ENCODE data around the gene MPO.

Gene MPO

DNA sequence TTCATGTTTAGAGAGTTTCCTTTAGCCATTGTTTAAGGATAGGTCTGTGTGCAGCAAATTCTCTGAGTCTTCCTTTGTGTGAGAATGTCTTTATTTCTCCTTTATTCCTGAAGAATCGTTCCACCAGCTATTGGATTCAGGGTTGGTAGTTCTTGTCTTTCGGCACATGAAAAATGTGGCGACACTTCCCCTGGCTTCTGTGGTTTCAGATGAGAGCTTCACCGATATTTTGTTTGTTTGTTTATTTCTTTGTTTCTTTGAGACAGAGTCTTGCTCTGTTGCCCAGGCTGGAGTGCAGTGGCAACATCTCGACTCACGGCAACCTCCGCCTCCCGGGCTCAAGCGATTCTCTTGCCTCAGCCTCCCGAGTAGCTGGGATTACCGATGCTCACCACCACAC, 18.6 kb downstream of the MPO start:
- DNase-seq = no peak

DNA sequence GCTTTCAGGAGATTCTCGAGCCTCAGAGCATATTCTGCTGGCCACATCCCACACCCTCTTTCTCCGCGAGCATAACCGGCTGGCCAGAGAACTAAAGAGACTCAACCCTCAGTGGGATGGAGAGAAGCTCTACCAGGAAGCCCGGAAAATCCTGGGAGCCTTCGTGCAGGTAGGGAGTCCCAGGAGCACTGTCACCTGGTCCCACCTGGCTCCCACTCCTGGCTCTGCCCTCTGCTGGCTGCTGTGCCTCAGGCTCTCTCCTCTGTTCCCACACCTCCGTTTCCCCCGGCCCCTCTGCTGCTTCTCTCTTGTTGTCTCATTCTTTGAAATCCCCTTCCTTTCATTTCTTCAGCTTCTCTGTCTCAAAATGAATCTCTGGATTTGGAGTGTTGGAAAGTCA, 25.9 kb downstream of the MPO start:
- DNase-seq = no peak

DNA sequence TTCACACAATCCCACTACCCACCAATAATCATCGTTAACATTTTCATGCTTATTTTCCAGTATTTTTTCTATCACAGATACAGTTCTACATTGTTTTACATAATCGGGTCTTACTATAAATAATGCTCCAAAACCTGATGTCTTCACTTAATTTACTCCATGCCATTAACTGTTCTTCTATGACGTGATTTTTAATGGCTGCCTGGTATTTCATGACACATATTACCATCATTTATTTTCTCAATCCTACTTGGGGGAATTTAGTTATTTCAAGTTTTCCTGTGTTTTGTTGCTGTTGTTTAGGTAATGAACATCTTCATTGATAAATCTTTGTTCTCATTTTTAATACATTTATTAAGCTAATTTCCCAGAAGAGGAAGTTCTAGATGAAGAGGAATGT, 27.7 kb downstream of the MPO start:
- no peak for DNase-seq

DNA sequence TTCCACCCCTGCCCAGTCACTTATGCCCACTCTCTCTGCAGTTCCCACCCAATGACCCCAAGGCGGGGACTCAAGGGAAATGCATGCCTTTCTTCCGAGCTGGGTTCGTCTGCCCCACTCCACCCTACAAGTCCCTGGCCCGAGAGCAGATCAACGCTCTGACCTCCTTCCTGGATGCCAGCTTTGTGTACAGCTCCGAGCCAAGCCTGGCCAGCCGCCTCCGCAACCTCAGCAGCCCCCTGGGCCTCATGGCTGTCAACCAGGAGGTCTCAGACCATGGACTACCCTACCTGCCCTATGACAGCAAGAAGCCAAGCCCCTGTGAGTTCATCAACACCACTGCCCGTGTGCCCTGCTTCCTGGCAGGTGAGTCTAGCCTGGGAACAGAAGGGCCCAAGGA, 28.6 kb downstream of the MPO start:
- DNase-seq = no peak

DNA sequence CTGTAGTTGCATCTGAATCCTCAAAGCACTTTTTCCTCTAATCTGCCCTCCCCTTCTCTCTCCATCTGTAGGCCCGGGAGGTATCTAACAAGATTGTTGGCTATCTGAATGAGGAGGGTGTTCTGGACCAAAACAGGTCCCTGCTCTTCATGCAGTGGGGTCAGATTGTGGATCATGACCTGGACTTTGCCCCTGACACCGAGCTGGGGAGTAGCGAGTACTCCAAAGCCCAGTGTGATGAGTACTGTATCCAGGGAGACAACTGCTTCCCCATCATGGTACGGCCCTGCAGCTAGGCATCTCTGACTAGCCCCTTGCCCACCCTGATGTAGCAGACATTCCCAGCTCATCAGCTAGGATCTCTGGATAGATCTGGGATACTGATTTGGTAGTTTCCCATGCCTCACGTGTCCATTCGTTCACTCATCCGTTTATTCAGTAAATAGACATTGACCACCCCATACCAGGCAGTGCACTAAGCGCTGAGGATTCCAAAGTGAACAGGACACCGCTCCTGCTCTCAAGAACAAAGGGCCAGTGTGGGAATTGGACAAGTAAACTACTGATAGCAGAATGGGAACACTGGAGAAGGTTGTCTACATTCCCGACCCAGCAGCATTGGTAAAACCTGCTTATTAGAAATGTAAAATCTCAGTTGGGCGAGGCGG, 30.3 kb downstream of the MPO start:
- DNase-seq = no peak

DNA sequence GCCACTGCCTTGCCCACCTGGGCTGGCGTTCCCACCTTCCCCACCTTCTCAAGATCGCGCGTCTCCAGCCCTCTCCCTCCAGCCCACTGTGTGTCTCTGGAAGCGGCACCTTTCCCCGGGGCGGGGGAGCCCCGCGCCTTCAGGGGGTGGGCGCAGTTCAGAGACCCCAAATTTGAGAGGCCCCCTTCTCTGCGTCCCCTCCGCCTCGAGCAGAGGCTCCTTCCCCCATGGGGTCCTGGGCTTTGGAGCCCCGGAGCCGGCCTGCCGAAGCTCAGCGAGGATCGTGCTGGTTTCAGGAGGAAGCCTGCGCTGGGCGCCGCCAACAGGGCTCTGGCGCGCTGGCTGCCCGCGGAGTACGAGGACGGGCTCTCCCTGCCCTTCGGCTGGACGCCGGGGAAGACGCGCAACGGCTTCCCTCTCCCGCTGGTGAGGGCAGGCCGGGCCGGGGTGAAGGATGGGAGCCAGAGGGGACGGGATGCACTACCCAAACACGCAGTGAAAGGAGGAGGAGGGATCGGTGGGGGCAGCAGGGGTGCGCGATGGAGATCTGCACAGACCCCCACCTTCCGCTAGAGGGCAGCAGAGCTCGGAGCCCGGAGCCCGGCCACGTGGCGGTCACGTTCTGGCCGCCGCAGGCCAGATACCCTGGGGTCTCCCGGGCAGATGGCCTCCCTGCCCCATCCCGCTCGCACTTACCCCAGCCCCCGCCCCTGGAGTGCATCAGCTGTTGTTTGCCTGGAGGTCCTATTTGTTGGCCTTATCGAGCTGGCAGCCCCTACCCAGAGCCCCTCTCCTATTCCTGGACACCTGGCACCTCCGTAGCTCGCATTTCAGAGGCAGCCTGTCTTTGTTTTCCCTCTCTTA, 31.2 kb downstream of the MPO start:
- DNase-seq = peak; percentile 40 to 68 (median 59)

DNA sequence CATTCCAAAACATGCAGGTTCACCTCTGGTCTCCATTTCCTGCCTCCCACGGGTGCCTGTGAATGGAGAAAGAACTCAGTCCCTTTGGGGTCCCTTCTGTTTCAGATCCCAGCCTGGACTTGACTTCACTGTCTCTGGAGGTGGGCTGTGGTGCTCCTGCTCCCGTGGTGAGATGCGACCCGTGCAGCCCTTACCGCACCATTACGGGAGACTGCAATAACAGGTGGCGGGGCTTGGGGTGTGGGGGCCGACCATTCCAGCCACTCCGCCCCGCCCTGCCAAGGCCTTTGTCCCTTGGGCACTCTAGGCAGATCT, 31.8 kb downstream of the MPO start:
- no peak for DNase-seq

DNA sequence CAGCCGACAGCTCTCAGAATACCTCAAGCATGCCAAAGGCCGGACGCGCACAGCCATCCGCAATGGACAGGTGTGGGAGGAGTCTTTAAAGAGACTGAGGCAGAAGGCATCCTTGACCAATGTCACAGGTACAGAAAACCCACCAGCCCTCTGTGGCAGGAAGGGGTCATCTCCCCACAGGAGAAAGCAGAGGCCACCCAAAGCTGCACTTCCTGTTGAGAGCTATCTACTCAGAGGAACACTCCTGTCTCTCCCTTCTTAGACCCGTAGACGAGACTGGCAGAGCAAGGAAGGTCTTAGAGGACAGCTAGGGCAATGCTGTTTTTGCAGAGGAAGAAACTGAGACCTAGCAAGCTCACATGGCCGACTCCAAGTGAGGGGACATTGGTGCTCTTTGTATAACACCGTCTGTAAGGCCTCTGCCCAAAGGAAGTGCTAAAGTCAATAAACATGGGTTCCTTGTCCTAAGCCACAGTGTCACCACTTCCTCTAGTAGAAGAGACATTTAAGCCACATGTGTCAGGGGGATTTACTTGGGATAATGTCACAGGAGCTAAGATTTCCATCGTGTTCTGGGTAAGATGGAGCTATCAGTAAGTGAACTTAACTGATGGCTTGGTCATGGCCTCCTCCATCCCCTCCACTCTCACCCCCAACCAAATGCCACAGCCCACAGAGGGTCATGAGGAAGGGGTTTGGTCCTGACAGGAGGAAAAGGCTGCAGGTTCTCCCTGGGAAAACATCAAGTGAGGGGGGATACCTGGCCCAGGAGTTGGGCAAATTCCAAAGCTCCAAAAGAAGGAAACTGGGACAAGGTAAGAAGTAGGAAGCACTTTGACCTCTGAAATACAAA, 33.0 kb downstream of the MPO start:
- DNase-seq = no peak

DNA sequence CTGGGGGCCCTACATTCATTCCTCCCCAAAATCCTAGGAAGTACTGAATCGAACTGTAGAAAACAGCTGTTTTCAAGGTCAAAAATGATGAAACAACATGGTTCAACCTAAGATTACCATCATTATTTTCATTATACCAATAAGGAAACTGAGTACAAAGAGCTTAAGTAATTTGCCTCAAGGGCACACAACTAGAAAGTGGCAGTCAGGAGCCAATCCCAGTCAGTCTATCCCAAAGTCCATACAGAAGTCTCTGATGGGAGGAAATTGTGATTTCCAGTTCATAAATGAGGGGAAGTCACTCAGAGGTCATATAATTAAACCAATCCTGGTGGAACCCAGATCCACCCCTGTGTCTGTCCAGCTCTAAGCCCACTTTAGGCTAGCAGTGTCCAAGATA, 34.0 kb downstream of the MPO start:
- DNase-seq = no peak

DNA sequence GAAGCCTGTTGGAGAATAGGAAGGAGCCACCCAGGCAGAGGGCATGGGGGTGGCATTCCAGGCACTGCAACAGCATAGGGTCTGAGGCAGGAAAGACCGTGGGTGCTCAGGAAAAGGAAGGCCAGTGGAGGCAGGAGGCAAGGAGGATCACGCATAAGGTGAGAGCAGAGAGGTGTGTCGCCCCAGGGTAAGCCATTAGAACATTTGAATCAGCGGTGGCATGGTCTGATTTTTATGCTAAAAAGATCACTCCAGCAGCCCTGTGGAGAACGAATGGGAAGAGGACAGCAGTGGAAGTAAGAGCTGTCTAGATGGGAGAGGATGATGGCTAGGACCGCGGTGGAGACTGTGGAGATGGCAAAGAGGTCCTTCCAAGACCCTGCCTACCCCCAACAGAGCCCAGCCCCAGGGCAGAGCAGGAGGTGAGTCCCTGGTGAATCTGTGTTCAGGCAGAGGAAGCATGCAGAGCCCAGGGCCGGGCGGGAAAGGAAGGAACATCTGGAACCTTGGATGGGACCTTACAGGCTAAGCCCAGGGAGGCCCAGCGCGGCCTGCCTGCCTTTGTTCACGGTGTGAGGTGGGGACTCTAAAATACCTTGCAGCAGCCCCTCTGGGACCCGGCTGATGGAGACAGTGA, 34.5 kb downstream of the MPO start:
- no peak for DNase-seq

DNA sequence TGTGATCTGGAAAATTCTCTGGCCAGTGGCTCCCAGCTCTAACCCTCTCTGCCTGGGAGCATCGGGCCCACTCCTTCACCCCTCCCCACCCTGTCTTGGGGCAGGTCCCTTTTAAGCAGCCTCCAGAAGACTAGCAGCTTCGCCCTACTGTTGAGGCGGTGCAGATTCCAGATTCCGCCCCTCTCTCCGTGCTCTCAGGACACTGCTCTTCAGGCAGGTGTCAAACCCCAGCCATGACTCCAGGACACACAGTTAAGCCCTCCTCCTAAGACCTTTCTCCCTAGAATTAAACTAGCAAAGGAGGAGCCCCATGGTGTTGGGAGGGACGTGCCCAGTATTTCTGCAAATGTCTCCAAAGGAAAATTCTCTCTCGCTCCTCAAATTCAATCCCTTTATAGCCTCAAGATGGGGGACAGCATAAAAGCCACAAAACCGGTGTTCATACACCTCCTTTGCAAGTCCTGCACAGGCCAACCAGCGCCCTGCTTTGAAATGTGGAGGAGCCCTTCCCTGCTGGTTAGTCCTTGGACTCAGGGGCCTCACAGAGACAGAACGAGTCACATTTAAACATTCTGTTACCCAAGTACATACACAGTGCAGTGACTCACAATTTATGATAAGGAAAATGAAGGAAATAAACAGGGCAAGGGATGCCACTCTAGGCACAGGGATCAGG, 35.2 kb downstream of the MPO start:
- DNase-seq = no peak

DNA sequence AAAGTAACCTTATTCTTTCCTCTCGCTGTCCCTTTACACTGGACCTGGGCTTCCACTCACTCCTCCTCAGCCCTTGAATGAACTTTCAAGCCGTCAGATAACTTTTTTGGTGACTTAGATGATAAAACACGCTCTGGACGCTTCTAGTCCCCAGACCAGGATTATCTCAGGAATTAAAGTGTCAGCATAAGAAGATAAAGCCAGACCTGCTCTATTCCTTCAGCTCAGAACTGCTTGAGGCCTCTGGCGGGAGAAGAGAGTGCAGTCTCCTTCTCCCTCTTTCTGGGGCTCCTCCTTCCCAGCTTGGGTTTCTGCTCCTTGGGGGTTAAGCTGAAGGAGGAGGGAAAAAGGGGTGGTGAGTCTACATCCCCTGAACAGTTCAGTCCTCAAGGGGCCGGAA, 35.8 kb downstream of the MPO start:
- DNase-seq = no peak

DNA sequence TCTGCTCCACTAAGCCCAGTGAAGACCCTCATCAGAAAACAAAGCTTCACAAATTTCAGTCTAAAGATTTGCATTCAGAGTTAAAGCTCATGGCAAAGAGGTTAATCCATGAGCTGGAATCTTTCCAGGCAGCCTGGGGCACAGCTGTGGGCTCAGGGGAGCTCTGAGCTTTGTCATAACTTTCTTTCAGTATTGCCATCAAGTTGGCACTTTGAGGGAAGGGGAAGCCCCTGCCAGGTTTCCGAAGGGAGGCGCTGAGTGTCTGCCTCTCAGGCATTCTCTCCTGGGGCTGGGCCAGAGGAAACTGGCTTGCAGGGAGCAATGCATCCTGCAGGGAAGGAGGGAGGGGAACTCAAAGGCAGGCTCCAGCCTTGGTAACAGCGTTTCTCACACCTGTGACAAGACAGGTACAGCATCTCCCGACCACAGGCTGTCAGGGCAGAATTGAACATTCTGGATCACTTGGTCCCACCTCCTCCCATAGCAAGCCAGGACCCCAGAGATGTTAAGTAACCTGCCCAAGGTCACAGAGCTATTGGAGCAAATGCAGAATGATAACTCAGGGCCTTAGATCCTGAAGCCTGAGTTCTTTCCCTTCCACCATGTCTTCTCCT, 38.5 kb downstream of the MPO start:
- DNase-seq = peak in 1 of 5 donors; percentile 25

DNA sequence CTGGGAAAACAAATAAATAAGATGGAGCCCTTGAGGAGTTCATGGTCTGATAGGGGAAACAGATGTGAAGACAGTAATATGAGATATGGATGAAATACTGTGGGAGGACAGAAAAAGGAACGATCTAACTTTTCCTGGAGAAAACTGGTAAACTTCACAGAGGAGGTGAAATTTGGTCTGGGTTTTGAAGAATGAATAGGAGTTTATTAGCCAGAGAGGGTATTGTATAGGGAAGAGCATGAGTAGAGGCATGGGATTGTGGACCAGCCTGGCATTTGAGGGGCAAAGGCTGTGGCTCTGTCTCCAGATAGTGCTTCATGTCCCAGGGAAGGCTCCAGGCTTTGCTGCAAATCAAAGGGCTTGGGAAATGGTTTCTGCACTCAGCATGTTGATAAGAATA, 40.7 kb downstream of the MPO start:
- DNase-seq = no peak

DNA sequence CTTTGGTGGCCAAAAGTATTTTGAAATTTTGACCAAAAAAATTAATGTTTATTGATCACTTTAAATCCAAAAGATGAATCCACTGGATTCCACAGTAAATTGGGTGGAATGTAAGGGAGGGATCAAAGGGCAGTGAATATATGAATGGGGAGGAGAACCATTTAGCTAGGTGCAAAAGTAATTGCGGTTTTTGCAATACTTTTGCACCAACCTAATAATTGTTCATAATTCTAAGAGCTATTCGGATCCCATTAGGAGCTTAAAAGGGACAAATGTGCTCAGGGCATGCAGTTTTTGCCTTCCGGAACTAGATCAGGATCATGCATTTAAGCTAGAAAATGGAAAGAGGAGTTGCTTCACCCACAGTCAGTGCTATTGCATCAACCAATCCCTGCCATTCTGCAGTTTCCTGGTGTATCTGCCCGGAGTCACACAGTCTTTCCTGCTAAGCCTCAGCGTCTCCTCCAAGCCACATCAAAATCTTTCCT, 42.5 kb downstream of the MPO start, which contains the start of gene LPO:
Gene LPO, plus strand, starts transcription at position 438 of the 488 bp plus-strand sequence. CDS start 4,396 bp downstream, outside the sequence.
- no peak for DNase-seq

DNA sequence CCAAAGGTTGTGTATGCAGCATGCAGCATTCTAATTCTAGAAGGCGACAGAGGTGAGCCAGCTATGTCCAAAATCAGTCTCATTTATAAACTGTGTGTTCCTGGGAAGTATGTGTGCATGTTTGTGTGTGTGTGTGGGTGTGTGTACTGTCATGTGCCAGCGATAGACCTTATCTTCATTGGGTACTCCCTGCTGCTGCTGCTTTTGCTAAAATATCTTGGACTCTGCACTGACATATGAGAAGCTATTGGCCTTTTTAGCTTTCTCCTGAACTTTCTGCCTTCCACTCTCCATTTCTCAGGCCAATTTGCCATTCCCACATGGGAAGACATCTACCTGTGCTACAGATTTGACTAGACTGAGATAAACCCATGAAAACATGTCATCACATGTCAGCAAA, 44.3 kb downstream of the MPO start:
- DNase-seq = no peak

DNA sequence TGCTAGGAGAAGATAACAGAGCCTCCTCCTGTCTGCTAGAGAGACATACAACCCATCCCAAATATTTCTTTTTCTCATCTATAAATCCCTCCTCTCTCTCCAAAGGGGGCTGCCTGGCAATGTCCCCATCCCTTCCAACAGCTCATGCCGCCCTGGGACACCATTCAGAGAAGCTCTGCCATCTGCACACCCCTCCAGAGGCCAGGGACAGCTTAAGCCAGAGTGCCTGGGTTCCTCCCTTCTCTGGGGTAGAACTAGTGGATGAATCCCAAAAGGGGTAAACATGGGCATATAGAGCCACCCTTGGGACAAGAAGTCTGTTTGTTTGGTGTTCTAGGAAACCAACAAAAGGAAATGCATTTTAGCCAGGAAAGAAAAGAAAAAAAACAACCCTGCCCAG, 44.9 kb downstream of the MPO start:
- no peak for DNase-seq

DNA sequence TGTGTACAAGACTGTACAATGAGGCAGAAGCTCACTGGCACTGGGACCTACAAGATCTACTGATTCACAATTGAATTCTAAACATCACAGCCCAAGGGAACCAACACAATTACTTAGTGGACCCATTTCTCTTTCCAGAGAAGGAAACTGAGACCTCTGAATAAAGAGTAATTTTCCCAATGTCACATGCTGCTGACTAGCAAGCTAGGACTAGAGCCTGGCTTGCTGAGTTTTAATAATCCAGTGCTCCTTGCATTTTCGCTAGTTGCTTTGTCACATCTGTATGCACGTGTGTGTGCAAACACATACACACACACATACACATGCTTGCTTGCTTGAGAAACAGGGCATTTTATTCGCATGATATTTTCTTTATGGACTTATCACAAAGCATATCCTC, 46.2 kb downstream of the MPO start:
- no peak for DNase-seq

DNA sequence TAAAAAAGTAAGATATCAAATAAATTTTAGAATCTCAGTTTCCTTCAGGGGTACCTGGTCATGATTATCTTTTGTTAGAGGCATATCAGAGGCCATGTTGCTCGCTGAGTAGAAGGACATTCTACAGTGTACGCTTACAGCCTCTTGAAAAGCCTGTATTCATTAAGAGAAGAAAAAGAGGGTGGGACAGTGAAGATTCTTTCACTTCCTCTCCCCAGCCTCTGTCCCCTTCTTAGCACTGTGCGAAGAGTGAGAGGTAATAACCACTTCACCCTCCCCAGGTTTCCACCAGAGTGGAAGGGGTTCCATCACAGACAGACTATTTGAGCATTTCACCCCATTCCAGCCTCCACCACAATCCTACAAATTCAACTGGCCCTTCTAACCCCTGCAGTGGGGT, 47.2 kb downstream of the MPO start:
- DNase-seq = no peak

DNA sequence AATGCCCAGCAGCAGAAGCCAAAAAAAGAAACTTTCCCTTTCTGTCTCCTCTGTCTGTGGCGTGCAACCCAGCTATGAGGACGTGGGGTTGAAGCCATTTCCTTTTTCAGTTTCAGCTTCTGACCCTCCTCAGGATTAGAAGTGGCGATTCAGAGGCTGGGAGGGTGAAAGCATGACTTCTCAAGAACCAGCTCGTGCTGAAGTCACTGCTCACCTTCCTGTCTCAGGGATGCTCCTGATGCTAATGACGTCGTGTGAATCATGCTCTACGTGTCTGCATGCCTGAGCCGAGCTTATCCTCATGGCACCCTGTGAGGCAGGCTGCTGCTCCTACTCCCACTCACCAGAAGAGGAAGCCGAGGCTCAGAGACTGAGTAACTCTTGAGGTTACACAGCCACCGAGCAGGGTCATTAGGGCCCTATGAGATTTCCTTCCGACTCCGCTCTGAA, 48.0 kb downstream of the MPO start:
- DNase-seq = no peak

DNA sequence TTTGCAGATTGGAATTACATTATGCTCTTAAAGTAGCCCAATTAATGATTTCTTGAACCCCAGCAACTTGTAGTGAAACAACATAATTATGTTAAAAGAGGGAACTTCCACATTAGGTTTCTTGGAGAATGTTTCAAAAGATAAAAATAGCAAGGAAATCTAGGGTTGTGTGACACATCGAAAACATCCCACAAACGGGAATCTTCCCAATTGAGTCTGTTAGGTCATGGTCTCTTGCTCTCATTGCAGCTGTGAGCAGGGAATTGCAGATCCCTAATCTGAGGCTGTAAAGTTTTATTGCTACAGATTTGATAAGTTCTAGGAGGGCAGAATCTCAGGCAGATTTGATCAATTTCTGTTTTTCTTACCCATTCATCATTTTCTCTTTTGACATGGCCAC, 49.1 kb downstream of the MPO start:
- no peak for DNase-seq

DNA sequence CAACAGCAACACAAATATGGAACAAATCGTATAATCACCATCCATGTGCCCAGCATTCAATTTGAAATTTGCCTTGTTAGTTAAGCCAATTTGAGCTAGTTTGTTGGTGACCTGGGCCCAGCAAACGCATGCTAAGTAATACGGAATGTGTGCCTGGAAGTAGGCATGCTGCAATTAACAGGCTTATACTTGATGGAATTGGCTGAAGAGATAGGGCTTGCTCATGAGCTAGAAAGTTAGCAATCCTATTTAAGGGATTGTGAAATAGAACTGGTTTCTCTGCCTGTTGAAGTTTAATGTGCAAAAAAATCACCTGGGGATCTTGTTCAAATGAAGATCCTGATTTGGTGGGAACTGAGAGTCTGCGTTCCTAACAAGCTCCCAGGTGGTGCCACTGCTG, 50.9 kb downstream of the MPO start:
- no peak for DNase-seq

All from T-helper 1 cell (primary cell).